Suprapubic skin (tissue), 3 donors: ENCODE measurements around the gene RRP1.

Source experiments
- CTCF ChIP-seq, 2 donors: fragments of 200-600 bp in 1 of 2; fragments of 450-650 bp in 1 of 2; sonication (generic) in 1 of 2; IDR thresholded peaks; one replicate each; pipeline ENCODE4 v1.5.1; 2016 to 2019; ENCODE audit warnings: antibody characterized with exemption in 2 of 2, mild to moderate bottlenecking in 1 of 2, moderate library complexity in 1 of 2
- POLR2A ChIP-seq, 2 donors: fragments of 450-650 bp; IDR thresholded peaks; one replicate each; pipeline ENCODE4 v1.6.1; 2017; ENCODE audit warnings: antibody characterized with exemption in 2 of 2, mild to moderate bottlenecking in 2 of 2, moderate library complexity in 2 of 2

GRCh38 chr21:43842742-43843141 lies 53.4 kb downstream of the RRP1 start:
- TF ChIP-seq CTCF (IDR thresholded peaks at IDR 0.05): no peak
- no peak for TF ChIP-seq POLR2A (IDR thresholded peaks at IDR 0.05)
